Measurements from ENCODE around the gene NPHP4.

Gene NPHP4

DNA sequence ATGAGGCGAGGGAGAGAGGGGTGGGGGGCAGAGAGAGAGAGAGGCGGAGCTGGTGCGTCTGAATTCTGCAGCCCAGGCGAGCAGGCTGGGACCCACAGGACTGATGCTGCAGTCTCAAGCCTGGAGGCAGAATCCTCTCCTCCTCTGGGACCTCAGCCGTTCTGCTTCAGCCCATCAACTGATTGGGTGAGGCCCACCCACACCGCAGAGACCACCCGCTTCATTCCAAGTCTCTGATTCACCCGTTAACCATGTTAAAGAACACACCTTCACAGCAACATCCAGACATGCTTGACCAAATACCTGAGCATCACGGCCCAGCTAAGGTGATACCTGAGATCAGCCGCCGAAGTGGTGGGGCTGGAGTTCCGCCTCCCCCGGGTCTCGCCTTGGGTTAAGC, 147.8 kb downstream of the NPHP4 start:
- no peak for DNase-seq

- no peak for DNase-seq
Observed at GRCh38 chr1:5843521-5844096, 148.6 kb downstream of the NPHP4 start.

- DNase-seq = no peak
Observed at GRCh38 chr1:5842679-5843078, 149.5 kb downstream of the NPHP4 start.

DNA sequence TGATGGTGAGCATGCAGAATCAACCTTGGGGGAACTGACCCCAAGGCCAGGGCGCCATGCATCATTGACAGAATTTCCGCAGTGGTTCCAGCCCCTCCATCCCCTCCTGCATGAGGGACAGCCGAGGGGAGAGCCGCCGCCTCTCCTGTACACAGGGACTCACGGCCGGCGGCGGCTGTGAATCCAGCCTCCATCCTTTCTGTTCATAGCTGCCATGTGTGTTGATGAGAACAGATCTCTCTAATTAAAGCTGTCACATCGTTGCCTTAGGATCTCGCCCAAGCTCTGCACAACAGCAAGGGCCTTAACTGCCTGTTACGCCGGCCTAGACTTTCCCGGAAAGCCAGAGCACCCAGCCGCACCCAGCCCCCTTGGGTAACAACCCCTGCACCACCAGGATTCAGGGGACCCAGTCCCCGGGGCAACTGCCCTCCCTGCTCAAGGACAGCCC, 151.6 kb downstream of the NPHP4 start:
- no peak for DNase-seq

GRCh38 chr1:5839881-5840550, 152.2 kb downstream of the NPHP4 start:
- DNase-seq = no peak

DNA sequence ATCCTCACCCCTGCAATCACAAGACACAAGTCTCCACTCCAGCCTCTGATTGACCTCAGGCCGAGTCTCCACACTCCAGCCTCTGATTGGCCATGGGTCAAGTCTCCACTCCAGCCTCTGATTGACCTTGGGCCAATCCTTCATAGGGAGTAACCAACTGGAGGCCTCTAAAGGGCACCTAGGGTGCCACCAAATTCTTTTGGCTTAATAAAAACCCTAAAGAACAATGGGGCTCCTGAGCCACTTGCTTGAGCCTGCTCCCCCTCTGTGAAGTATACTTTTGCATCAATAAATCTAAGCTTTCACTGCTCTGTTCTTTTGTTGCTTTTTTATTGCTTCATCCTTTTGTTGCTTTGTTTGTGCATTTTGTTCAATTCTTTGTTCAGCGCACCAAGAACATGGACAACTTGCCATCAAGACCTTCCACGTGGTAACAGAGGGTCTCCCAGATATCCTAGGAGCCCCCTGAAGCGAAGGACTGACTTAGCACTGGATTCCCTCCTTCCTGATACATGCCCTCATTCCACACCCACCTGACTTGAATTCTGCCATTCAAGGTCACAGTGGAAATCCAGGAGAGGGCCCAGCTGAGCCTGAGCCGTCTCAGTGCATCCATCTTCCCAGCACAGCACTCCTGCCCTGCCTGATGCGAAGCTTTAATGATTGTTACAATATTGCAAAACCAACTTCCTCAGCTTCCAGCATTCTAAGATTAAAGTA, 152.9 kb downstream of the NPHP4 start:
- DNase-seq = no peak

GRCh38 chr1:5837976-5838653, 154.1 kb downstream of the NPHP4 start:
- no peak for DNase-seq

DNA sequence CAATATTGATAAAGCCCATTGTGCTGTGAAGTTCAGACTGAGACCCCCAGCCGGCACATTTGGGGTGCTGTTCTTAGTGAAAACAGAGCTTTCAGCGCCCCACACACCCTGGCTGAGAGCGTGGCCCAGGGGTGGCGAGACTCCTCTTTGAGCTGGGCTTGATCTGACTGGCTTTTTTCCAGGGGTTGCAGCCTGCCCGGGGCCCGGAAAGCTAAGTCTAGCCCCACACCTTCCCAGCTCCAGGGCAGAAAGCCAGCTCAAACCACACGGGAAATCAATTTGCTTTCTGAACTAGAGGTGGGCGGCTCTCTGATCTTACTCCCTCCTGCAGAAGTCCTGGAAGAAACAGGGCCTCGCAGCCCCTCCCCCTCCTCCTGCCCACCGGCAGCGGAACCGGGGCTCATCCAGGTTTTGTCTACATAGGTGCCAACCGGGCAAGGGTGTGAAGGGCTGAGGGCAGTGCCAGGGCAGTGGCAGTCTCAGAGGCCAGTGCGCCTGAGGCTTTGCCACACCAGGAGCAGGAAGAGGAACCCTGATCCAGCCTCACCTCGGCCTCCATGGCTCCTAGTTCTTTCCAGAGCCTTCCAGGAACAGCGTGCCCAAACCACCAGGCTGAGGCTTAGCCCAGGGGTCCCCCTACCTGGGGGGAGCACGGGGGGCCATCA, 155.3 kb downstream of the NPHP4 start:
- no peak for DNase-seq

DNA sequence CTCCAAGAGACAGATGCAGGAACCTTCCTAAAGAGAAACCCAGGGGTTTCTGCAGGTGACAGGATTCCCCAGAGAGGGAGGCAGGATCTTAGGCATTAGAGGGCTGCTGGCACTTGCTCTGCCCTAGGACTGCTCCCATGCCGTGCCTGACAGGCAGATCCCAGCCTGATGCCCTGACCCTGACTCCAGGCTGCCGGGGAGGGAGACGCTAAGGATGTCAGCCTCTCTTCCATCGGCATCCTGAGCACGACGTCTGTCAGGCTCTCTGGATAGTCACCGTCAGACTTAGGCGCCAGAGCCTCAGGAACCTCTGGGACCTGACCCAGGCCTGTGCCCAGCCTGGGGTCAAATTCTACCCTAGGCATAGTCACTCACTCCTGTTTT, 157.1 kb downstream of the NPHP4 start:
- DNase-seq = no peak

GRCh38 chr1:5834477-5835178, 157.6 kb downstream of the NPHP4 start:
- DNase-seq = no peak

DNA sequence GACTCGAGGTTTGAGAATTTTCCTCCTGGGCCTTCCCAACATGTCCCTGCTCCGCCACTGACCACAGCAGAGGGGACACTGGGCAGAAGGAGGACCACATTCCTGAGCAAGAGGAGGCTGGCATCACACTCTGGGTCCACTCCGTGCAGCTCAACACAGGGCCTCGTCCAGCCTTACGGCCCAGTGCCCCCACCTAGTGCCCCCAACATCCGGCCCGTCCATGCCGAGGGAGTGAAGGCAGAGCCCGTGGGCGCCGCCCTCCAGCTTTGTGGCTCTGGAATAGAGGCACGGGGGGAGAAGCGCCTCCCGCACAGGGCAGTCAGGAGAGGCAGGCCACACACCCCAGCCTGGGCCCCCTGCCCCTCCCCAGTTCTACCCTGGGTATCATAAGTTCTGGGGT, 158.3 kb downstream of the NPHP4 start:
- no peak for DNase-seq

GRCh38 chr1:5832916-5833895, 159.0 kb downstream of the NPHP4 start:
- no peak for DNase-seq

GRCh38 chr1:5831600-5832335, 160.5 kb downstream of the NPHP4 start:
- no peak for DNase-seq

DNA sequence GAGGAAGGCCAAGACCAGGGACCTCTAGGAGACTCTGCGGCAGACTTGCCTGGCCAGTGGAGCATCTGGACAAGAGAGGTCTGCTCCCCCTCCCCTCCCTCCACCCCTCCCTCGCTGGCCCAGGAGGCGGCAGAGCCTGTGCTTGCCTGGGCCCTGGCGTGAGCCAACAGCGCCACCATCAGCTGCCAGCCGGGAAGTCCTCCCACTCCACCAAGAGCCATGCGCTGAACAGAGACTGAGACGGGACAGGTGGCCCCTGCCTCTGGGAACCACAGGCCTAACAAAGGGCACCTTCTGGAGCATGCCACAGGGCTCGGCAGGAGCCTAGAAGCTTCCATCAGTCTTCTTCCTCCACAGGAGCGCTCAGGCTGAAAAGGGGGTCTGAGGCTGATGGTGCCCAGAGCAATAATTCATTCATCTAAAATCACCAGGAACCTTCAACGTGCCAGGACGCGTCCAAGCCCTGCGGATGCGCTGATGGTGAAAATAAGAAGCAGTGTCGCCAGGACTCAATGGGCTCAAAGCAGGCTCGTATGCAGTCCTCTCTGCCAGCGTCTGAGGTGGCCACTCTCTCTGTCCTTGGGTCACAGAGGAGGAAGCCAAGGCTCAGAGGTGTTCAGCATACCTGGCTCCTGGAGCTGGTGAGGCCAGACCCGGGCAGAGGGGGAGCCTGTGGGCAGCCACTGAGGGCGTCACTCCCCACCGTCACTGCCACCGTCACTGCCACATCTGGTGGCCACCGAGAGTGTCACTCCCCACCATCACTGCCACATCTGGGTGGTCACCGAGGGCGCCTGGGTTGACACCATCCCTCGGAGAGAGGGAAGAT, 161.2 kb downstream of the NPHP4 start:
- no peak for DNase-seq

- DNase-seq = no peak
Observed at GRCh38 chr1:5829414-5829813, 162.8 kb downstream of the NPHP4 start.

- no peak for DNase-seq
Observed at GRCh38 chr1:5828308-5828935, 163.8 kb downstream of the NPHP4 start.

GRCh38 chr1:5827516-5827915, 164.7 kb downstream of the NPHP4 start:
- no peak for DNase-seq

DNA sequence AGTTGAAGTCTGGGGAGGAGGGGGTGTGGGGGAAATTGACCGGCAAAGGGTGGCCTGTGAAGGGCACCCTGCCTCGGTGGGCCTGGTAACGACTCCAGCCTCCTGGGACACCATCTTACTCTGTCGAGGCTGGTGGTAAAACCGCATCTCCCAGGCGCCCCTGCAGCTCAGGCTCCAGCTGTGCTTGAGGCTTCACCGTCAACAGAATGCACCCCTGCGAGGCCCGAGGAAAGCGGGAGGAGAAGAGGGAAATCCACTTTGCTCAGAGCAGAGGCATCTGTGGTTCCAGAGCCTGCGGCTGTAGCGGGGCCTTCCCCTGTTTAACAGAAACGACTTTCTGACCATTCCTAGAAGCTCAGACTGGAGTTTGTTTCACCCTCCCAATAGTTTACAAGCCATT, 165.6 kb downstream of the NPHP4 start:
- DNase-seq = no peak

GRCh38 chr1:5822726-5823125, 169.5 kb downstream of the NPHP4 start:
- no peak for DNase-seq
